ENCODE results near the gene PRKN.

DNA sequence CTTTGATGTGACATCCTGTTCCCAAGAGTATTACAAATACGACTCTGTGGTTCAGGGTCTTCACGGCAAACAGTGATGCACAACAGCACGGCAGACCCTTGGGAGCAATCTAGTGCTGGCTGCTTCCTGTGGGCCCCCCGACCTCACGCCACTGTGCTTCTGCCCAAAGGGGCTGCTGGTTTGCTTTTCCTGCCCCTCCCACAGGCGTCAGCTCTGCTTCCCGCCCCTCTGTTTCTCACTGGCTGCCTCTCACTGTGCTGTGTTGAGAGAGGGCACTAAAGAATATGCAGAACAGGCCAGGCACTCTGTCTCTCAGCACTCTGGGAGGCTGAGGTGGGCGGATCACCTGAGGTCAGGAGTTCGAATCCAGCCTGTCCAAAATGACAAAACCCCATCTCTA lies 899.2 kb downstream of the PRKN start:
- TF ChIP-seq, protein P1, sequence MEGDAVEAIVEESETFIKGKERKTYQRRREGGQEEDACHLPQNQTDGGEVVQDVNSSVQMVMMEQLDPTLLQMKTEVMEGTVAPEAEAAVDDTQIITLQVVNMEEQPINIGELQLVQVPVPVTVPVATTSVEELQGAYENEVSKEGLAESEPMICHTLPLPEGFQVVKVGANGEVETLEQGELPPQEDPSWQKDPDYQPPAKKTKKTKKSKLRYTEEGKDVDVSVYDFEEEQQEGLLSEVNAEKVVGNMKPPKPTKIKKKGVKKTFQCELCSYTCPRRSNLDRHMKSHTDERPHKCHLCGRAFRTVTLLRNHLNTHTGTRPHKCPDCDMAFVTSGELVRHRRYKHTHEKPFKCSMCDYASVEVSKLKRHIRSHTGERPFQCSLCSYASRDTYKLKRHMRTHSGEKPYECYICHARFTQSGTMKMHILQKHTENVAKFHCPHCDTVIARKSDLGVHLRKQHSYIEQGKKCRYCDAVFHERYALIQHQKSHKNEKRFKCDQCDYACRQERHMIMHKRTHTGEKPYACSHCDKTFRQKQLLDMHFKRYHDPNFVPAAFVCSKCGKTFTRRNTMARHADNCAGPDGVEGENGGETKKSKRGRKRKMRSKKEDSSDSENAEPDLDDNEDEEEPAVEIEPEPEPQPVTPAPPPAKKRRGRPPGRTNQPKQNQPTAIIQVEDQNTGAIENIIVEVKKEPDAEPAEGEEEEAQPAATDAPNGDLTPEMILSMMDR (IDR thresholded peaks at IDR 0.05) = no peak
- TF ChIP-seq POLR2A (IDR thresholded peaks at IDR 0.05) = no peak
